SK-N-DZ (cell line): ENCODE measurements around the gene BRIP1.

Experiments
- DNase-seq: peaks from one replicate; pipeline ENCODE4 v3.0.0-alpha.2; 2015; ENCODE audit warnings: low spot score

Gene BRIP1

DNA sequence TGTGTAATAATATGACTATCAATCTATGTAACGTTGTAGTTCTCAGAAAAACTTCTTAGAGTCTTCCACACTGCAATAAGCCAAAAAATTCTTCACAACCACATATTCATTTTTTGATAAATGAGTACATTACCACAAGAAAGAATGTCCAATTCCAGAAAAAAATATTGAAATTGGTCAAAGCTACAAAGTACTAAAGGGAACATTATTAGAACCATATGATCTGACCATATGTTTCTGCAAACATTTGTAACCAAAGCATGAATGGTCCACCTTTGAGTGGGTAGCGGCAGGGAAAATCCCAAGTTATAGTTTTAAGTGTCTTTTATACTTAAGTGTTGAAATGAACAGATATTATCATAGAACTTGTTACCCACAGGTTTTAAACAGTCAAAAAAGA, 200.6 kb downstream of the BRIP1 start:
- DNase-seq, result no peak

- DNase-seq, result no peak
These were observed 201.1 kb downstream of the BRIP1 start for GRCh38 chr17:61662186-61662585.

- DNase-seq, result no peak
These were observed 202.4 kb downstream of the BRIP1 start for GRCh38 chr17:61660746-61661485.

DNA sequence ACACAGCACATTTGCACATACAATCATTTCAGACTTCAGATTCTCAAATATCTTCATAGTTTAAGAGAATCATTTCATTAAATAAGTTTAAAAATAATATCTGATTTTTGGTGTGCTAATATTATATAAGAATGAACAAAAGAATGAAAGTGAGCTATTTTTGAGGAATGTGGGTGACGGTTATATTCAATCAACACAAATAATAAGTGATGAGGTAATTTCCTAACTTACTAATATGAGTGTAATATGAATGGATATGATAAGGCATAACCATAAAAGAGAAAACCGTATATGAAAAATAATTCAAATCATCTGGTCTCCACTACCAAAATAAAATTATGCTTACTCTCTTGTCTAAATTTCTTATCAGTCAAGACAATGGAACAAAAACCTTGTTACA, 203.9 kb downstream of the BRIP1 start:
- no peak for DNase-seq

- no peak for DNase-seq
These were observed 205.1 kb downstream of the BRIP1 start for GRCh38 chr17:61658183-61658582.

DNA sequence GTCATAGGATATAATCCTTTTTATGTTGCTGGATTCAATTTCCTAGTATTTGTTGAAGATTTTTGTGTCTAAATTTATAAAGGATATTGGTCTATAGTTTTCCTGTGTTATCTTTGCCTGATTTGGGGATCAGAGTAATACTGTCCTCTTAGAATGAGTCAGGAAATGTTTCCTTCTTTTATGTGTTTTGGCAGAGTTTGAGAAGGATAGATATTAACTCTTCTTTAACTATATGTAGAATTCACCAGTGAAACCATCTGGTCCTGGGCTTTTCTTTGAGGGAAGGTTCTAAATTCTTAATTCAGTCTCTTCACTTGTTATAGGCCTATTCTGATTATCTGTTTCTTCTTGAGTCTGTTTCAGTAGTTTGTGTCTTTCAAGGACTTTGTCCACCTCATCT, 206.0 kb downstream of the BRIP1 start:
- DNase-seq, result no peak

DNA sequence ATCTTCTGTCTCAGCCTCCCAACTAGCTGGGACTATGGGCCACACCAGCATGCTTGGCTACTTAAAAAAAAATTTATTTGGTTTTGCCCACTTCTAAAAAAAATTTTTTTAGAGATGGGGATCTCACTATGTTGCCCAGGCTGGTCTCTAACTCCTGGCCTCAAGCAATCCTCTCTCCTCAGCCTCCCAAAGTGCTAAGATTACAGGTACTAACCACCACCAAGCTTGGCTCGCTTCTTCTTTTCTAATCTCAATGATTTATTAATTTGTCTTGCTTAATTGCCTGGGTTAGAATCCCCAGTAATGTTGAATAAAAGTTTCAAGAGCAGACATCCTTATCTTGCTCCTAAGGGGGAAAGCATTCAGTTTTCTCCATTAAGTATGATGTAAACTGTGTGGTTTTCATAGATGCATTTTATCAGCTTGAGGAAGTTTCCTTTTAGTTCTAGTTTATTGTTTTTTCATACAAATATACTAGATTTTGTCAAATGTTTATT, 206.6 kb downstream of the BRIP1 start:
- DNase-seq, result no peak

DNA sequence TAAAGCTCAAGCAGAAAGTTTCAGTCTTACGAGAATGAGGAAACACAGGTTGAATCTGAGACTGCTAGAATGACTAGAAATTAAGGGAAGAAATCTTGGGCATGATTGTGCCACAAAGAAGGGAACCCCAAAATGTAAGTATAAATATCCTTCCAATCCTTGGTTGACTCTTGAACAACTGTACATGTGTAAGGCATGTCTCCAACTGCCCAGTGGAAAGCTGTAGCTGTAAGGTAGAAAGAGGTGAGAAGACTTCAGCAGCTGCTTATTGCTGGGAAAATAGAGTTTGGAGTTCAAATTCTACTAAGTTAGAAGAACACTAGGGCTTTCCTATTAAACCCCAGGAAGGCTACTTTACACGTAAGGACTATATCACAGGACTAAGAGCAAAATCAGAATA, 212.6 kb downstream of the BRIP1 start:
- no peak for DNase-seq

GRCh38 chr17:61648587-61648986, 214.7 kb downstream of the BRIP1 start:
- no peak for DNase-seq

- DNase-seq, result no peak
These were observed 216.3 kb downstream of the BRIP1 start for GRCh38 chr17:61647047-61647446.

GRCh38 chr17:61646482-61646881, 216.8 kb downstream of the BRIP1 start:
- DNase-seq, result no peak

DNA sequence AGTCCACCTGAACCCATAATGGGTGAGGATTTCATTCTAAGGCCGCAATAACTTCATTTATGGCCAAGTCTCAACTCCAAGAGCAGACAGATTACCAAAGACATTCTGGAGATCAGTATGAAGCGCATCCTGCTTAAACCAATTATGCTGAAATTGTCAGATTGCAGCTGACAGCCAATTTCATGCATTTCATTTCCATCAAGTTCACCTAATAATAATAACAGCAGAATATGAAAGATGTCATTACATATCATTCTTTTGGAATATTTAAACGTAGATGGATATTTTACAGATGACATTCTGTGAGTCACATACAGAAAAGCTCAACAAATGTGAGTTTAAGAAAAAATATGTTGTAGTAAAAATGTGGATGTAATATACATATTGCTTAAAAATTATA, 217.4 kb downstream of the BRIP1 start:
- no peak for DNase-seq

DNA sequence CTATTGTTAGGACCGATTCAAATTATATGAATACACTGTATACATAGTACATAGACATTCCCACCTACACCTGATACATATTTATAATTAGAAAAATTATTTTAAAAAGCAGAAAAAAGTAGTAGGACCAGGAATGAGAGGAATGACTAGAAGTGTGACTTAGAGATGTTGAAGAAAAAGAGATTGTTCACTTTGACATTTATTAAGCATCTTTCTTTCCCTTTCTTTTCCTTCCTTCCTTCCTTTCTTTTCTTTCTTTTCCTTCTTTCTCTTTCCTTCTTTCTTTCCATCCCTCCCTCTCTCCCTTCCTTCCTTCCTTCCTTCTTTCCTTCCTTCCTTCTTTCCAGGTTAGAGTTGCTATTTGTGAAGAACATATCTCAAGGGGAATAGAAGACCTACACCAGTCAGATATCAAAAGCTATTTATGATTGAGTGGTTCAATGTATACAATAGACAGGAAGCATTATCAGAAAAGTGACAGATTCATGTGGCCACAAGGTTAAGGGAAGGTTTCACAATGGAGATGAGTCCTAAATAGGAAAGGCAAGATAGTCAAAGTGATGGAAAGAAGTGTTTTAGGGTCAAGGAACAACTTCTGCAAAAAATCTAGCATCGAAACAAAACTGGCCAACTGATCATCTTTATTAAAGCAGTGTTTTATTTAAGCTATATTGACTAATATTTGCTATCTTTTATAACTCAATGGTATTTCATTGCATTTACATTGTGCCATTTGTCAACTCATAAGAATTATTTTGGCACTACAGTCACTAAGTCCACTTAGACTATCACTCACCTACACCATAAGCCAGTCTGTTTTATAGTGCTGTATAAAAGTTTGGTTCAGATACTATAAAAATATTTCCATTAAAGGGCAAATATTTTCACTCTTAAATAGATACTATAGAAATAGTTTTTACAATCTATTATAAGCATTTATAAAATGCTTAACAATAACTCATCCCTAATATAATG, 218.2 kb downstream of the BRIP1 start:
- DNase-seq, result no peak

- DNase-seq, result no peak
These were observed 220.6 kb downstream of the BRIP1 start for GRCh38 chr17:61642768-61643167.

DNA sequence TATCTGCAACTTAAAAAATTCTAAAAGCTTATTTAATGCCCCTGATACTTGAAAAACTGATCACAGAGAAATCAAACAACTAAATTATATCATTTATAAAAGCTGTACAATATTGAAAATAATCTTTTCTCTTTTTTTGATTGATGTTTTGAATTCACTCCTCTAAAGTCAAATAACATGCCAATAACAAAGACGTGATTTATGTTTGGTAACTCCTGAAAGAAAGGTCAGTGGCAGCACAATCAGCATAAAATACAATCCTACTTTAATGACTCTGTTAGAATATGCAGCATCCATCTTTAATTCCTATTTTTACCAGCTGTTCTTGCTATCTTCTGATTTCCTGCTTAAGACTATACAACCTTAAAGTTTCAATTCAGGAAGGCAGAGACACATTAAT, 221.6 kb downstream of the BRIP1 start:
- DNase-seq, result no peak

DNA sequence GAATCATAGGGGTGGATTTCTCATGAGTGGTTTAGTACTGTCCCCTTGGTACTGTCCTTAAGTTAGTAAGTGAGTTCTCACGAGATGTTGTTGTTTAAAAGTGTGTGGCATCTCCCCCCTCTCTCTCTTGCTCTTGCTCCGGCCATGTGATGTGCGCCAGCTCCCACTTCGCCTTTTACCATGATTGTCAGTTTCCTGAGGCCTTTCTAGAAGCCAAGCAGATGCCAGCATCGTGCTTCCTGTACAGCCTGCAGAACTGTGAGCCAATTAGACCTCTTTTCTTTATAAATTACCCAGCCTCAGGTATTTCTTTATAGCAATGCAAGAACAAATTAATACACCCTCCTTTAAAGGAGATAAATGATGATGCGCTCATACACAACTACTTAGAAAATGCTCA, 222.2 kb downstream of the BRIP1 start:
- no peak for DNase-seq

- no peak for DNase-seq
These were observed 223.5 kb downstream of the BRIP1 start for GRCh38 chr17:61639818-61640217.

DNA sequence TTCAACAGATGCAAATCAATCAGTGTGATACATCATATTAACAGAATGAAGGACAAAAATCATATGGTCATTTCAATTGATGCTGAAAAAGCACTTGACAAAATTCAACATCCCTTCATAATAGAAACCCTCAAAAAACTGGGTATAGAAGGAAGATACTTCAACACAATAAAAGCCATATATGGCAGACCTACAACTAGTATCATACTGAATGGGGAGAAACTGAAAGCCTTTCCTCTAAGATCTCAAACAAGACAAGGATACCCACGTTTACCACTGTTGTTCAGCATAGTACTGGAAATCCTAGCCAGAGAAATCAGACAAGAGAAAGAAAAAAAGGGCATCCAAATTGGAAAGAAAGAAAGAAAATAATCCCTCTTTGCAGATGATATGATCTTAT, 225.2 kb downstream of the BRIP1 start:
- DNase-seq, result no peak

DNA sequence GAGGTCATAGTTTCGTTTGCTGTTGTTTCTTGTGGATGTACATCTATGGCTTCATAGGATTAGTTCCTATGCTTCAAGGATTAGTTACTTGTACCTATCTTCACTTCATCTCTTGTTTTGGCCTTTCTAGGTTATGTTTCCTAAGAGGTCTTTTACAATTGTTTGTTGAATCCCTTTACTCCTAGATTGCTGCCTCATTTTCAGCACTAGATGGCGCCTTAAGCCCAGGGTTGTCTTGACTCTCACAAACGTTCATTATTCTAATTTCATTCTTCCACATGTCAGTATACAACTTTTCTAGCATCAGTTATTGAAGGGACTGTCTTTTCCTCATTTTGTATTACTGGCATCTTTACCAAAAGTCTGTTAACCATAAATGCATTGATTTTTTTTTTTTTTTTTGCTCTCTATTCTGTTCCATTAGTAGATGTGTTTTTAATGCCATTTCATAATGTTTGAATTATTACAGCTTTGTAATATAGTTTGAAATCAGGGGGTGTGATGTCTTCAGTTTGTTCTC, 227.4 kb downstream of the BRIP1 start:
- DNase-seq, result peak; percentile 68

- no peak for DNase-seq
These were observed 228.3 kb downstream of the BRIP1 start for GRCh38 chr17:61634942-61635538.

- no peak for DNase-seq
These were observed 229.3 kb downstream of the BRIP1 start for GRCh38 chr17:61634011-61634539.

DNA sequence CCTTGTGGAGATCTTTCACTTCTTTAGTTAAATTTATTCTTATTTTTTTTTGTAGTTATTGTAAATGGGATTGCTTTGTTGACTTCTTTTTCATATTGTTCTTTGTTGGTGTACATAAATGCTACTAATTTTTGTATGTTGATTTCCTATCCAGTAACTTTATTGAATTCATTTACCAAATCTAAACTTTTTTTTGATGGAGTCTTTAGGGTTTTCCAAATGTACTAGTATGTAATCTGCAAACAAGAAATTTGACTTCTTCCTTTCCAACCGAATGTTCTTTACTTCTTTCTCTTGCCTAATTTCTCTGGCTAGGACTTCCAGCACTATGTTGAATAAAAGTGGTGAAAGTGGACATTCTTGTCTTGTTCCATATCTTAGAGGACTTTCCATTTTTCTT, 230.5 kb downstream of the BRIP1 start:
- DNase-seq, result no peak
